Upper lobe of left lung (tissue), 4 donors: ENCODE measurements around the gene CA5A.
"Not testable (repeated sequence)": the region's sequence is repeated elsewhere in the genome, so short reads cannot be mapped to it uniquely, and the experiment has no call there.

Source experiments
- EP300 ChIP-seq, 4 donors: sonication (generic); formaldehyde crosslinking; IDR thresholded peaks; one replicate each; pipeline ENCODE4 v1.5.1; 2017; ENCODE audit warnings: antibody characterized with exemption in 4 of 4, control low read depth in 2 of 4
- POLR2A ChIP-seq, 4 donors: fragments of 450-650 bp; IDR thresholded peaks; one replicate each; pipeline ENCODE4 v1.5.1; 2016 to 2017; ENCODE audit warnings: antibody characterized with exemption in 4 of 4, mild to moderate bottlenecking in 2 of 4
- TF ChIP-seq, protein P1 (sequence below), 6 experiments: fragments of 450-650 bp in 4 of 6; fragments of 200-600 bp in 2 of 6; sonication (generic) in 2 of 6; IDR thresholded peaks; one replicate each; pipeline ENCODE4 v1.5.1; 2016 to 2019; ENCODE audit warnings: antibody characterized with exemption in 6 of 6

GRCh38 chr16:87912691-87913090 is 23.6 kb downstream of the CA5A start:
- TF ChIP-seq, protein P1, sequence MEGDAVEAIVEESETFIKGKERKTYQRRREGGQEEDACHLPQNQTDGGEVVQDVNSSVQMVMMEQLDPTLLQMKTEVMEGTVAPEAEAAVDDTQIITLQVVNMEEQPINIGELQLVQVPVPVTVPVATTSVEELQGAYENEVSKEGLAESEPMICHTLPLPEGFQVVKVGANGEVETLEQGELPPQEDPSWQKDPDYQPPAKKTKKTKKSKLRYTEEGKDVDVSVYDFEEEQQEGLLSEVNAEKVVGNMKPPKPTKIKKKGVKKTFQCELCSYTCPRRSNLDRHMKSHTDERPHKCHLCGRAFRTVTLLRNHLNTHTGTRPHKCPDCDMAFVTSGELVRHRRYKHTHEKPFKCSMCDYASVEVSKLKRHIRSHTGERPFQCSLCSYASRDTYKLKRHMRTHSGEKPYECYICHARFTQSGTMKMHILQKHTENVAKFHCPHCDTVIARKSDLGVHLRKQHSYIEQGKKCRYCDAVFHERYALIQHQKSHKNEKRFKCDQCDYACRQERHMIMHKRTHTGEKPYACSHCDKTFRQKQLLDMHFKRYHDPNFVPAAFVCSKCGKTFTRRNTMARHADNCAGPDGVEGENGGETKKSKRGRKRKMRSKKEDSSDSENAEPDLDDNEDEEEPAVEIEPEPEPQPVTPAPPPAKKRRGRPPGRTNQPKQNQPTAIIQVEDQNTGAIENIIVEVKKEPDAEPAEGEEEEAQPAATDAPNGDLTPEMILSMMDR (IDR thresholded peaks at IDR 0.05): not testable (repeated sequence)
- not testable (repeated sequence) for TF ChIP-seq EP300, POLR2A (IDR thresholded peaks at IDR 0.05)
